GM21367 (cell line): ENCODE measurements around the gene ANO10.

Source experiments
- ATAC-seq: cut with Tn5 transposase; IDR thresholded peaks from one replicate; pipeline ENCODE4 v1.9.1; 2021; ENCODE audit not compliant: unreplicated experiment

Gene ANO10

DNA sequence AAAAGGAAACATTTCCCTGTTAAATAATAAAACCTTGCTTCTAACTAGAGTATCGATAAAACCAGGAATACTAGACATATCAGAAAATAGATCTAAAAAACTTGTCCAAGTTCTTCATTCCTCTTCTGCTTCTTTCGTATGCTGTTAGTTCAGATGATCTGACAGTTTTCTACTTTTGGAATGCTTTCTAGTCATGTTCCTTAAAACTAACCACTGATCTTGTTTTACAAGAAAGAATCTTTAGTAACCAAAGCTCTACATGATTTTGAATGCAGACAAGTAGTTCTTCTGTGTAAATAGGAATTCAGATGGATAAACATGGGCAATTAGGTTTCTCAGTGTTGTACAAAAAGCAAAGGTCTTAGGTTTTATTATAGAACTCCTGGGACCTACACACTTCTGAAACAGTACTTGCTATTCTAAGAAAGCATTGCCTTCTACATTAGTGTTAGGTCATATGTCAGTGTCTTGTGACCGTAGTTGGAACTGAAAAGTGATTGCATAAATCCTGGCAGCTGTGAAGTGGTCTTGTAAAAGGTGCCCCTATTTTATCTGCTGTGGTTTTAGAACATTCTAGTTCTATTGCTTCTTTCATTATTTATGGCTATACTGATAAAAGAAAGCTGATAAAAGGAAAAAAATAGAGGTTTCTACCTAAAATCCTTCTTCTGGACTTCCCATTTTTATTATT is 294.8 kb downstream of the ANO10 start:
- no peak for ATAC-seq

DNA sequence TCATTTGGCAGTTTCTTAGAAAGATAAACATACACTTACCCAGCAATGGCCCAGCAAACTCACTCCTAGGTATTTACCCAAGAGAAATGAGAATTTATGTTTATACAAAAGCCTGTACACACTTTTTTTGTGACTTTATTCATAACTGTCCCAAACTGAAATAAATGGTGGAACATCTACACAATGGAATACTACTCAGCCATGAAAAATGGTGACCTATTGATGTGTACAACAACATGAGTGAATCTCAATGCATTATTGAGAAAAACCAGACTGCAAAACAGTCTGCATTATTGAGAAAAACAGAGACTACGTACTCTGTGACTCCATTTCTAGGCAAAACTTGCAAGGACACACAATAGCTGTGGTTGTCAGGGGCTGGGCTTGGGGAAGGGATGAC is 298.3 kb downstream of the ANO10 start:
- ATAC-seq = no peak

DNA sequence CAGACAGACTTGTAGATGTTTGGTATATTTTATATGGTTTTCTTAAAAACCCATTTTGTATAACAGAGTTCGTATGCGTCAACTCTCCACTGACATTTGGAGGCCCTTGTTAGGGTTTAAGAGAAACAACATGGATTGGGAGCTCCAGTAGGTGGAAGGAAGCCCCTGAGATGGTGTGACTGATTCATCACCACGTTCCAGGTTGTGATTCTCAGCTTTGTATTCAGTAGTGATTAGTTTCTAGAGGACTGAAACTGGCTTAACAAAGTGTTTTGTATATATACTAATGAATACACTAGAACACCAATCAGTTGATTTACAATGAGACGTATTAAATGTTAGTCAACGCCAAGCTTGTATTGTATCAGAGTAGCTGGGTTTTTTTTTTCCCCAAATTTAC is 301.5 kb downstream of the ANO10 start:
- no peak for ATAC-seq

DNA sequence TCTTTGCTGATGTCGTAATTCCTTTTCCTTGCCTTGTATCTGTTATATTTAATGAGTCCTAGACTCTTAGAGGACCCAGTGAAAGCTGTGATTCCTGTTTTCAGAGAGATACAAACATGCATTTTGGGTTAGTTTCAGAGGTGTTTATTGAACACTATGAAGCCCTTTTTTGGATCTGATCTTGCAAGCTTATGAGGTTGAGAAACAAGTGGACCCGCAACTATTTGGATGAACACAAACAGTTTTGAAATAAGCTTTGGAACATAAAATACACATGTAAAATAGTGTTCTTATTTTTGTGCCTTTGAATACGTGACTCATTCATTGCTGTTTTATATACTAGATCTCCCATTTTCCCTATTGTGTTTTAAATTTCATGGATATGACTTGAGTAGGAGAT is 302.0 kb downstream of the ANO10 start:
- ATAC-seq = no peak

DNA sequence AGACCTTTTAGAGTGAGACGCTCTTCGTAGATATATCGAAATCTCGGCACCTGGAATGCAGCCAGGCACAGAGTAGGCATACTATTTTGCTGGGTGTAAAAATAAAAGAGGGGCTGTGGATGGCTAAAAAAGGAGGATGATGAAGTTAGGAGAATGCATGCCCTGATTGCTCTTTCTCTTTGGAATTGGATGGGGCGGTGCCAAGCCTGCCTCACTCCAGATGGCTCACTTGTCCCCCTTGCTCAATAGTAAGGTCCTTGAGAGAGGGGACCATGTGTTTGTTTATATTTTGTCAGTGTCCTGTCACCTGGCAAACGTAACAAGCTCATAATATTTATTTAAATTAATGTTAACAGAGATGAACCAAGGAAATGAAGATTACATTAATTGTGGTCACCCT is 302.4 kb downstream of the ANO10 start:
- ATAC-seq = no peak

DNA sequence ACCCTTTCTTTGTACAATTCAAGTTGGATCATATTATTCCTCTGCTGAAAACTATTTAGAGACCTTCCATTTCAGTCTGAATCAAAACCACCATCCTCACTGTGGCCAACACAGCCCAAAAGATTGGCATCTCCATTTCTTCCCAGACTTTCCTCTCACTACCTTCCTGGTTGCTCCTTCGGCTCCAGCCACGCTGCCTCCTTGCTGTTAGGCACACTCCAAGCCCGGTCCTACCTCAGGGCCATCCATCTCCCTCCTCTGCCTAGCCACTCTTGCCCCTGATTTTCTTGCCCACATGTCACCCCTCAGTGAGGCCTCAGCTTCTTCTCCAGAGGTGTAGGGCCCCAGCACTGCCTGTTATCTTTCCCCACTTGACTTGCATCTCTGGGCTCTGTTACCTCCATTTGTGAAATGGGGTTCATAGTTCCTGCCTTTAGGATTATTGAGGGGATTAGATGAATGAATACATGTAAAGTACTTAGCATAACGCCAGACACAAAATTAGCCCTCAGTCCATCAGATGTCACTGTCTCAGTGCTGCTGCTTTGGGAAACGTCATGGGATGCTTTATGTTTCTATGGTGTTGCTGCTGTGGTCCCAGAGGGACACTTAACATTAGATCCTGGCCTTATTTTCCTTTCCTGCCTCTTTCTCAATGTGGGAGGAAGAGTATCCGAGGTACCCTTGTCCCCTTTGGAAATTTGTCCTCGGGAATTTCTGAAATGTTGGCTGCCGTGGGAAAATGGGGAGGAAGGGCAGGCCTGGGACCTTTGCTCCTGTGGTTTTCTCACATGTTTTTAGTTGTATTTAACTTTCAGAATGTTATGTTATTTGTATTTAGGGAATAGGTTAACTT is 304.1 kb downstream of the ANO10 start:
- ATAC-seq = no peak

DNA sequence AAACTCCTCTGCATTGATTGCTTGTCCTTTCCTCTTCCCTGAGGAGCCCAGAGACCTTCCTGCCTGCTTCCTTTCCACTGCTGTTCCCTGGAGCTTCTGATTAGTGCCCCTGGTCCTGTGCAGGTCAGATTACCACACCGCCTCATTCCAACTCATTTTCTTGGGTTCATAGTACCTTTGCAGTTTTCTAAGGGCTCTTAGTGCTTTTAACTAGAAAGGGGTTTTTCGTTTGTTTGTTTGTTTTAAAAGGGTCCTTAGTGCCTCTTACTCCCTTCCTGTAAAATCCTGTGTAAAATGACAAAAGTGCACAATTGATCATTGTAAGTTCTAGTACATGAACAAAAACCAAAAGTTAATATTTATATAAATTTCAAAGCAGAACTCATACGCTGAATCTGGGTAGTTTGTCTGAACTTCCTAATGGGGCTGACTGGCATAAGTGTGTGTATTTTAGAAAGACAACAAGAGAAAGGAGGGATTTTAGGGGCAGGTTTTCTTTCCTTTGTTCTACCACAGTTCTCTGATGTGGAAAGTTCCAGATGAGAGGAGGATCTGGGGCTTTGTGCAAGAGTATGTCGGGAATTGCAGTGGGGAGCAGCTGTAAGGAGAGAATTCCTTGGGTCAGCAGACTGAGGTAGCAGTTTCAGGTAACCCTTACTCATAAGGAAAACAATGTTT is 304.9 kb downstream of the ANO10 start:
- ATAC-seq = no peak
